Rectal smooth muscle tissue (tissue), 1 donor: Measurements from ENCODE around the gene CIROP.

Experiments
- H3K27ac ChIP-seq: one replicate; pipeline ENCODE4 v1.7.0; 2013; ENCODE audit warnings: low read depth, low read length, inconsistent platforms
- H3K27me3 ChIP-seq: one replicate; pipeline ENCODE4 v1.7.0; 2013; ENCODE audit warnings: low read length; ENCODE audit not compliant: control insufficient read depth, insufficient read depth
- H3K36me3 ChIP-seq: one replicate; pipeline ENCODE4 v1.7.0; 2013; ENCODE audit warnings: low read length; ENCODE audit not compliant: control insufficient read depth, insufficient read depth
- H3K4me1 ChIP-seq: one replicate; pipeline ENCODE4 v1.7.0; 2013; ENCODE audit warnings: low read length; ENCODE audit not compliant: control insufficient read depth, insufficient read depth
- H3K4me3 ChIP-seq: one replicate; pipeline ENCODE4 v1.7.0; 2013; ENCODE audit warnings: low read length
- H3K9ac ChIP-seq: one replicate; pipeline ENCODE4 v1.7.0; 2013; ENCODE audit warnings: low read length

Gene CIROP

GRCh38 chr14:23052182-23052623 is 52.6 kb downstream of the CIROP start:
- Histone ChIP-seq H3K4me1 (no peaks in the 10 kb centered on the region), H3K27me3 (no peaks in the 10 kb centered on the region), H3K9ac (no peak overlapping the region), H3K36me3 (no peaks in the 10 kb centered on the region), H3K4me3 (no peak overlapping the region), H3K27ac (no peak overlapping the region)

GRCh38 chr14:23051141-23052057 is 53.4 kb downstream of the CIROP start:
- no peaks in the 10 kb centered on the region for H3K4me1 ChIP-seq
- H3K4me3 ChIP-seq, result no peak overlapping the region
- H3K36me3 ChIP-seq, result no peaks in the 10 kb centered on the region
- no peaks in the 10 kb centered on the region for H3K27me3 ChIP-seq
- no peak overlapping the region for H3K9ac ChIP-seq
- H3K27ac ChIP-seq, result no peak overlapping the region
